Measurements from ENCODE around the gene CLCN2. TPM values are rescaled to one million over a fixed set of nuclear protein-coding genes. Genes with fewer than 3 reads are reported as not detected.

CLCN2 gene
- total RNA-seq, 1 donor from 2014 or later: 2.1 TPM

GRCh38 chr3:184351511-184352148 is 9.8 kb downstream of the CLCN2 start:
- TF ChIP-seq, protein P1, sequence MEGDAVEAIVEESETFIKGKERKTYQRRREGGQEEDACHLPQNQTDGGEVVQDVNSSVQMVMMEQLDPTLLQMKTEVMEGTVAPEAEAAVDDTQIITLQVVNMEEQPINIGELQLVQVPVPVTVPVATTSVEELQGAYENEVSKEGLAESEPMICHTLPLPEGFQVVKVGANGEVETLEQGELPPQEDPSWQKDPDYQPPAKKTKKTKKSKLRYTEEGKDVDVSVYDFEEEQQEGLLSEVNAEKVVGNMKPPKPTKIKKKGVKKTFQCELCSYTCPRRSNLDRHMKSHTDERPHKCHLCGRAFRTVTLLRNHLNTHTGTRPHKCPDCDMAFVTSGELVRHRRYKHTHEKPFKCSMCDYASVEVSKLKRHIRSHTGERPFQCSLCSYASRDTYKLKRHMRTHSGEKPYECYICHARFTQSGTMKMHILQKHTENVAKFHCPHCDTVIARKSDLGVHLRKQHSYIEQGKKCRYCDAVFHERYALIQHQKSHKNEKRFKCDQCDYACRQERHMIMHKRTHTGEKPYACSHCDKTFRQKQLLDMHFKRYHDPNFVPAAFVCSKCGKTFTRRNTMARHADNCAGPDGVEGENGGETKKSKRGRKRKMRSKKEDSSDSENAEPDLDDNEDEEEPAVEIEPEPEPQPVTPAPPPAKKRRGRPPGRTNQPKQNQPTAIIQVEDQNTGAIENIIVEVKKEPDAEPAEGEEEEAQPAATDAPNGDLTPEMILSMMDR (IDR thresholded peaks at IDR 0.05; ENCODE audit: insufficient read depth, low read length, severe bottlenecking): no peak
- H3K4me3 ChIP-seq (ENCODE audit: low read depth, low read length): no peak overlapping the region
- FAIRE-seq: no peak
- no peaks in the 10 kb centered on the region for H3K27me3 ChIP-seq (ENCODE audit: control insufficient read depth, insufficient read depth, low read length)
- peaks cover 2% of the 10 kb centered on the region for H3K36me3 ChIP-seq (ENCODE audit: control insufficient read depth, insufficient read depth, low read length)
- DNase-seq (ENCODE audit: low read depth): no peak

DNA sequence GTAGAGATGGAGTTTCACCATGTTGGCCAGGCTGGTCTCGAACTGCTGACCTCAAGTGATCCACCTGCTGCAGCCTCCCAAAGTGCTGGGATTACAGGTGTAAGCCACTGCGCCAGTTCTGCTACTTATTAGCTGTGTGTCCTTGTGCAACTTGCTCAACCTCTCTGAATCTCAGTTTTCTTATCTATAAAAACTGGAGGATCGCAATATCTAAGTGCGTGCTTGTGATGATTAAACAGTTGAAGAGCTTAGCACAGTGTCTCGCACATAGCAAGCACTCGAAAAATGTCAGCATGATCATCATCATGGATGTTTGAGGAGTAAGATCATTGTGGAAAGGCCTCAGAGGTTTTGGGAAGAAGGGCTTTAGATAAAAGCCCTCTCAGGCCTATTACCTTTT is 10.8 kb downstream of the CLCN2 start:
- DNase-seq (ENCODE audit: low read depth) (no peak), FAIRE-seq (no peak)
- TF ChIP-seq, protein P1 (IDR thresholded peaks at IDR 0.05; ENCODE audit: insufficient read depth, low read length, severe bottlenecking): no peak

DNA sequence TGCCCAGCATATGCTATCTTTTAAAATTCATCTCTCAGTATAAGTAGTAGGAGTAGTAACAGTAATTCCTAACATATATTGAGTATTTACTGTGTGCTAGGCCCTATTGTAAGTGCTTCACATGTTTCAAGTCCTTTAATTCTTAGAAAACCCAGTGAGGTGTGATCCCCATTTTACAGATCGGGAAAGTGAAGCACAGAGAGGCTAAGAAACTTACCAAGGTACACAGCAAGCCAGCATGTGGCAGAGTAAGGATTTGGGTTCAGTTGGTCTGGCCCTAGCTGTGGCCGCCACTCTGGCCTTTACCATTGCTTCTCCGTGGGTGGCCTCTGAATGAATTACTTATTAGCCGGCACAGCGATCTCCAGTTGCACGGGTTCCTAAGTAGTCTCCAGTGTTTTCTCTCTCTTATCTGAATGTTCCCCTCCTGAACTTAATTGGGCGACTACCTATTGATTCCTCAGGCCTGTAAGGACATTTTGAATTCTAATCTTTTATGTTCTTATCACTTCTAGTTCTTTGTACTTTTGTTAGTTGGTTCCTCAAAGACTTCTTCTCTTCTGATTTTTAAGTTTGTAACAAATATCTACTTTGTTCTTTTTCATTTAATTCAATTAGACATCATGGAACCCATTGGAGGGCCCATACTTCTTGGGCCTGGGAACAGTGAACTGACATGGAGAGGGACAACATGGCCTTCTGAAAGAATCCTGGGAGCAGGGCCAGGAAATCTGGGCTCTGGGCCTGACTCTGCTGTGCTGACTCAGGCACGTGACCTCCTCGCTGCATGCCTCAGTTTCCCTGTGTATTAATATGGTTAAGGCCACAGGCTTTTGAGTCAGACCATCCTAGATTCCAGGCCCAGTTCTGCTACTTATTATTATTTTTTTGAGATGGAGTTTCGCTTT is 11.6 kb downstream of the CLCN2 start:
- no peak for FAIRE-seq
- no peak for DNase-seq (ENCODE audit: low read depth)
- TF ChIP-seq, protein P1 (IDR thresholded peaks at IDR 0.05; ENCODE audit: insufficient read depth, low read length, severe bottlenecking): no peak
- Histone ChIP-seq H3K36me3 (ENCODE audit: control insufficient read depth, insufficient read depth, low read length) (peaks cover under 1% of the 10 kb centered on the region), H3K27me3 (ENCODE audit: control insufficient read depth, insufficient read depth, low read length) (no peaks in the 10 kb centered on the region), H3K4me3 (ENCODE audit: low read depth, low read length) (no peak overlapping the region)

More for the DNA sequence above, 10.8 kb downstream of the CLCN2 start:
- no peak overlapping the region for H3K4me3 ChIP-seq (ENCODE audit: low read depth, low read length)
- H3K27me3 ChIP-seq (ENCODE audit: control insufficient read depth, insufficient read depth, low read length): no peaks in the 10 kb centered on the region
- H3K36me3 ChIP-seq (ENCODE audit: control insufficient read depth, insufficient read depth, low read length): peaks cover 2% of the 10 kb centered on the region

DNA sequence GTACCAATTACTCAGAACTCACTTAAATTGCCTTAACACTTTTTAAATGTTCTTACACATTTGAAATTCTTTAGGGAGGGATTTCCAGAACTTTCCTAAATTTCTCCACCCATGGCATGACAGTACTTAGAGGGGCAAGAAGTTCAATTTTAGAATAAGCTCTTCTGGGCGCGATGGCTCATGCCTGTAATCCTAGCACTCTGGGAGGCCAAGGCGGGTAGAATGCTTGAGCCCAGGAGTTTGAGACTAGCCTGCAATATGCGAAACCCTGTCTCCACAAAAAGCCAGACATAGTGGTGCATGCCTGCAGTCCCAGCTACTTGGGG is 13.4 kb downstream of the CLCN2 start:
- FAIRE-seq (no peak), DNase-seq (ENCODE audit: low read depth) (no peak)
- H3K4me3 ChIP-seq (ENCODE audit: low read depth, low read length): no peak overlapping the region
- peaks cover 11% of the 10 kb centered on the region for H3K36me3 ChIP-seq (ENCODE audit: control insufficient read depth, insufficient read depth, low read length)
- H3K27me3 ChIP-seq (ENCODE audit: control insufficient read depth, insufficient read depth, low read length): no peaks in the 10 kb centered on the region
- TF ChIP-seq, protein P1 (IDR thresholded peaks at IDR 0.05; ENCODE audit: insufficient read depth, low read length, severe bottlenecking): no peak

DNA sequence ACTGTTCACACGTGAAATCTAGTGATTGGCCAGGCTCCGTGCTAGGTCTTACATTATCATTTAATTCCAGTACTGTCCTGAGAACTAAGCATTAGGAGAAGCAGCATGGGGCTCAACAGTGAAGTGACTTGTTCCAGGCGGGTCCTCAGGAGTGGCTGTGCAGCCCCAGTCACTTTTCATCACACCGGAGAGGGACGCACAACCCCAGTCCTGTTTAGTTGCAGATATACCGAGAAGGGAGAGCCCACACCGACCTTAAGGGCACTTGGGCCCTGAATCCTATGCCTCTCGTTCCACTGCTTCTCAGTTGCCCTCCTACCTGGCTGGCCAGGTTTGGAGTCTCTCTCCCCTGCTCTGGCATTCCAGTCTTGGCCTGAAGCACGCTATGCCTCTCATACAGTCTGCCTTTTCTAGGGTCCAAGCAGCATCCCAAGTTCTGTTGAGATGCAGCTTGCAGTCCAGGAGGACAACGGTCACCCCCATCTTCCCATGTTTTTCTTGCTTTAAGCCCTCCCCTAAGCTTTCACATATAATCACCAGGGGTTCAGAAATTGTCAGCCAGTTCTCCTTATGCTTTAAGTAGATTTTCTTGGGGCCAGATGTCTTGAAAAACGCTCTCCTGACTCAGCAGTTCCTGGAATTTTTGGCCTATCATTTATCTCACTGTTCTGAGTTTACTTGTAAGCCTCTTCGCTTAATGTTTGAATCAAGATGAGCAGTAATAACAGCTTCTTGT is 13.9 kb downstream of the CLCN2 start:
- DNase-seq (ENCODE audit: low read depth): no peak
- Histone ChIP-seq H3K36me3 (ENCODE audit: control insufficient read depth, insufficient read depth, low read length) (peaks cover 16% of the 10 kb centered on the region), H3K4me3 (ENCODE audit: low read depth, low read length) (no peak overlapping the region), H3K27me3 (ENCODE audit: control insufficient read depth, insufficient read depth, low read length) (no peaks in the 10 kb centered on the region)
- TF ChIP-seq, protein P1 (IDR thresholded peaks at IDR 0.05; ENCODE audit: insufficient read depth, low read length, severe bottlenecking): no peak
- no peak for FAIRE-seq
